ENCODE data around the gene TBC1D9B.

TBC1D9B gene

GRCh38 chr5:179879690-179880010, 28.0 kb downstream of the TBC1D9B start:
- Histone ChIP-seq H2BK5ac (ENCODE audit: low read length) (no peak overlapping the region), H3K9me3 (replicated peaks in 1 of 2; ENCODE audit: control insufficient read depth in 2 of 2, insufficient read depth in 1 of 2, low read depth in 1 of 2, low read length in 2 of 2) (peaks cover 17 to 26% of the 10 kb centered on the region in 2 donors), H3K27me3 (ENCODE audit: control insufficient read depth in 3 of 3, insufficient read depth in 3 of 3, low read depth in 1 of 3, low read length in 3 of 3) (no peaks in the 10 kb centered on the region), H3K23ac (ENCODE audit: low read depth, low read length, poor library complexity) (no peak overlapping the region), H2BK15ac (ENCODE audit: low read length) (no peak overlapping the region), H3K4me1 (ENCODE audit: control insufficient read depth in 2 of 2, insufficient read depth in 1 of 2, low read depth in 1 of 2, low read length in 2 of 2) (no peaks in the 10 kb centered on the region), H3K36me3 (replicated peaks in 1 of 2; ENCODE audit: control insufficient read depth in 2 of 2, insufficient read depth in 2 of 2, low read length in 2 of 2) (peaks cover 41 to 93% of the 10 kb centered on the region in 2 donors), H3K18ac (ENCODE audit: low read length) (no peak overlapping the region), H2AFZ (ENCODE audit: low read length) (no peak overlapping the region), H2AK5ac (ENCODE audit: low read depth, low read length) (no peak overlapping the region), H2BK120ac (ENCODE audit: low read depth, low read length) (no peak overlapping the region), H3K14ac (ENCODE audit: low read length) (no peak overlapping the region), H4K8ac (ENCODE audit: low read depth, low read length) (no peak overlapping the region), H3K4me3 (ENCODE audit: low read length in 2 of 2) (no peak overlapping the region), H3K4ac (ENCODE audit: low read length) (no peak overlapping the region), H2BK12ac (ENCODE audit: low read length) (no peak overlapping the region), H3K4me2 (ENCODE audit: insufficient read depth, low read length, poor library complexity, severe bottlenecking) (no peak overlapping the region), H4K91ac (ENCODE audit: low read depth, low read length, poor library complexity) (no peak overlapping the region), H3K9ac (ENCODE audit: low read depth, low read length, poor library complexity) (peak overlapping the region; percentile 3), H3K27ac (replicated peaks; ENCODE audit: low read length) (no peak overlapping the region), H3K79me1 (ENCODE audit: low read depth, low read length) (peaks cover 3% of the 10 kb centered on the region)
- no peak for DNase-seq (ENCODE audit: low spot score)
- no CpG with 5 or more reads among the region's 13 CpGs for WGBS, 2 donors (ENCODE audit: extremely low coverage in 2 of 2, insufficient read length in 2 of 2, insufficient replicate concordance in 1 of 2)

GRCh38 chr5:179879003-179879689, 28.6 kb downstream of the TBC1D9B start:
- H3K9ac ChIP-seq (ENCODE audit: low read depth, low read length, poor library complexity): no peak overlapping the region
- H2BK12ac ChIP-seq (ENCODE audit: low read length): no peak overlapping the region
- no peak overlapping the region for H2BK15ac ChIP-seq (ENCODE audit: low read length)
- H3K18ac ChIP-seq (ENCODE audit: low read length): no peak overlapping the region
- H2BK120ac ChIP-seq (ENCODE audit: low read depth, low read length): no peak overlapping the region
- H4K8ac ChIP-seq (ENCODE audit: low read depth, low read length): no peak overlapping the region
- H3K27ac ChIP-seq (replicated peaks; ENCODE audit: low read length): no peak overlapping the region
- no peak overlapping the region for H2AFZ ChIP-seq (ENCODE audit: low read length)
- no peak overlapping the region for H3K14ac ChIP-seq (ENCODE audit: low read length)
- no CpG with 5 or more reads among the region's 31 CpGs for WGBS, 2 donors (ENCODE audit: extremely low coverage in 2 of 2, insufficient read length in 2 of 2, insufficient replicate concordance in 1 of 2)
- H3K4me2 ChIP-seq (ENCODE audit: insufficient read depth, low read length, poor library complexity, severe bottlenecking): no peak overlapping the region
- no peak overlapping the region for H4K91ac ChIP-seq (ENCODE audit: low read depth, low read length, poor library complexity)
- peaks cover 12 to 21% of the 10 kb centered on the region in 2 donors for H3K9me3 ChIP-seq (replicated peaks in 1 of 2; ENCODE audit: control insufficient read depth in 2 of 2, insufficient read depth in 1 of 2, low read depth in 1 of 2, low read length in 2 of 2)
- no peak overlapping the region for H2BK5ac ChIP-seq (ENCODE audit: low read length)
- H3K4me3 ChIP-seq (ENCODE audit: low read length in 2 of 2): peak overlapping the region in 1 of 2 donors; percentile 49
- H2AK5ac ChIP-seq (ENCODE audit: low read depth, low read length): no peak overlapping the region
- H3K23ac ChIP-seq (ENCODE audit: low read depth, low read length, poor library complexity): no peak overlapping the region
- H3K27me3 ChIP-seq (ENCODE audit: control insufficient read depth in 3 of 3, insufficient read depth in 3 of 3, low read depth in 1 of 3, low read length in 3 of 3): no peaks in the 10 kb centered on the region
- no peak for DNase-seq (ENCODE audit: low spot score)
- no peak overlapping the region for H3K4ac ChIP-seq (ENCODE audit: low read length)
- no peaks in the 10 kb centered on the region for H3K4me1 ChIP-seq (ENCODE audit: control insufficient read depth in 2 of 2, insufficient read depth in 1 of 2, low read depth in 1 of 2, low read length in 2 of 2)
- peaks cover 3% of the 10 kb centered on the region for H3K79me1 ChIP-seq (ENCODE audit: low read depth, low read length)
- H3K36me3 ChIP-seq (replicated peaks in 1 of 2; ENCODE audit: control insufficient read depth in 2 of 2, insufficient read depth in 2 of 2, low read length in 2 of 2): peaks cover 42 to 93% of the 10 kb centered on the region in 2 donors

- DNase-seq (ENCODE audit: low spot score): no peak
- H3K27me3 ChIP-seq (ENCODE audit: control insufficient read depth in 3 of 3, insufficient read depth in 3 of 3, low read depth in 1 of 3, low read length in 3 of 3): no peaks in the 10 kb centered on the region
- no CpG with 5 or more reads among the region's 26 CpGs for WGBS, 2 donors (ENCODE audit: extremely low coverage in 2 of 2, insufficient read length in 2 of 2, insufficient replicate concordance in 1 of 2)
These were observed 29.3 kb downstream of the TBC1D9B start for GRCh38 chr5:179878222-179879002.

GRCh38 chr5:179876610-179876952, 31.1 kb downstream of the TBC1D9B start:
- H3K27me3 ChIP-seq (ENCODE audit: control insufficient read depth in 3 of 3, insufficient read depth in 3 of 3, low read depth in 1 of 3, low read length in 3 of 3): no peaks in the 10 kb centered on the region
- no peak overlapping the region for H3K14ac ChIP-seq (ENCODE audit: low read length)
- H2BK5ac ChIP-seq (ENCODE audit: low read length): no peak overlapping the region
- no peak overlapping the region for H2BK15ac ChIP-seq (ENCODE audit: low read length)
- H2BK12ac ChIP-seq (ENCODE audit: low read length): no peak overlapping the region
- H3K23ac ChIP-seq (ENCODE audit: low read depth, low read length, poor library complexity): no peak overlapping the region
- H2AFZ ChIP-seq (ENCODE audit: low read length): no peak overlapping the region
- no peak overlapping the region for H3K9ac ChIP-seq (ENCODE audit: low read depth, low read length, poor library complexity)
- H3K36me3 ChIP-seq (replicated peaks in 1 of 2; ENCODE audit: control insufficient read depth in 2 of 2, insufficient read depth in 2 of 2, low read length in 2 of 2): peaks cover 50 to 92% of the 10 kb centered on the region in 2 donors
- H3K4me2 ChIP-seq (ENCODE audit: insufficient read depth, low read length, poor library complexity, severe bottlenecking): no peak overlapping the region
- no peak overlapping the region for H4K8ac ChIP-seq (ENCODE audit: low read depth, low read length)
- H2AK5ac ChIP-seq (ENCODE audit: low read depth, low read length): no peak overlapping the region
- H4K91ac ChIP-seq (ENCODE audit: low read depth, low read length, poor library complexity): no peak overlapping the region
- WGBS, 2 donors (ENCODE audit: extremely low coverage in 2 of 2, insufficient read length in 2 of 2, insufficient replicate concordance in 1 of 2): no CpG with 5 or more reads among the region's 3 CpGs
- no peak overlapping the region for H3K4me3 ChIP-seq (ENCODE audit: low read length in 2 of 2)
- H3K9me3 ChIP-seq (replicated peaks in 1 of 2; ENCODE audit: control insufficient read depth in 2 of 2, insufficient read depth in 1 of 2, low read depth in 1 of 2, low read length in 2 of 2): no peaks in the 10 kb centered on the region
- H3K27ac ChIP-seq (replicated peaks; ENCODE audit: low read length): no peak overlapping the region
- peaks cover 3% of the 10 kb centered on the region for H3K79me1 ChIP-seq (ENCODE audit: low read depth, low read length)
- no peak overlapping the region for H3K4ac ChIP-seq (ENCODE audit: low read length)
- no peak for DNase-seq (ENCODE audit: low spot score)
- no peaks in the 10 kb centered on the region for H3K4me1 ChIP-seq (ENCODE audit: control insufficient read depth in 2 of 2, insufficient read depth in 1 of 2, low read depth in 1 of 2, low read length in 2 of 2)
- H2BK120ac ChIP-seq (ENCODE audit: low read depth, low read length): no peak overlapping the region
- no peak overlapping the region for H3K18ac ChIP-seq (ENCODE audit: low read length)

More at GRCh38 chr5:179878222-179879002, 29.3 kb downstream of the TBC1D9B start:
- H2AK5ac ChIP-seq (ENCODE audit: low read depth, low read length): no peak overlapping the region
- no peak overlapping the region for H3K4ac ChIP-seq (ENCODE audit: low read length)
- H3K18ac ChIP-seq (ENCODE audit: low read length): no peak overlapping the region
- no peak overlapping the region for H3K9ac ChIP-seq (ENCODE audit: low read depth, low read length, poor library complexity)
- H3K27ac ChIP-seq (replicated peaks; ENCODE audit: low read length): no peak overlapping the region
- H2BK120ac ChIP-seq (ENCODE audit: low read depth, low read length): no peak overlapping the region
- H2BK5ac ChIP-seq (ENCODE audit: low read length): no peak overlapping the region
- H3K79me1 ChIP-seq (ENCODE audit: low read depth, low read length): peaks cover 3% of the 10 kb centered on the region
- H2BK12ac ChIP-seq (ENCODE audit: low read length): no peak overlapping the region
- H2AFZ ChIP-seq (ENCODE audit: low read length): no peak overlapping the region
- H3K4me2 ChIP-seq (ENCODE audit: insufficient read depth, low read length, poor library complexity, severe bottlenecking): no peak overlapping the region
- H3K9me3 ChIP-seq (replicated peaks in 1 of 2; ENCODE audit: control insufficient read depth in 2 of 2, insufficient read depth in 1 of 2, low read depth in 1 of 2, low read length in 2 of 2): peaks cover 5 to 14% of the 10 kb centered on the region in 2 donors
- no peaks in the 10 kb centered on the region for H3K4me1 ChIP-seq (ENCODE audit: control insufficient read depth in 2 of 2, insufficient read depth in 1 of 2, low read depth in 1 of 2, low read length in 2 of 2)
- peaks cover 42 to 93% of the 10 kb centered on the region in 2 donors for H3K36me3 ChIP-seq (replicated peaks in 1 of 2; ENCODE audit: control insufficient read depth in 2 of 2, insufficient read depth in 2 of 2, low read length in 2 of 2)
- H3K23ac ChIP-seq (ENCODE audit: low read depth, low read length, poor library complexity): no peak overlapping the region
- H3K14ac ChIP-seq (ENCODE audit: low read length): no peak overlapping the region
- no peak overlapping the region for H2BK15ac ChIP-seq (ENCODE audit: low read length)
- no peak overlapping the region for H3K4me3 ChIP-seq (ENCODE audit: low read length in 2 of 2)
- H4K8ac ChIP-seq (ENCODE audit: low read depth, low read length): no peak overlapping the region
- no peak overlapping the region for H4K91ac ChIP-seq (ENCODE audit: low read depth, low read length, poor library complexity)

Measured in neuronal stem cell (in vitro differentiated cells).